ENCODE results near the gene CDC20B.

DNA sequence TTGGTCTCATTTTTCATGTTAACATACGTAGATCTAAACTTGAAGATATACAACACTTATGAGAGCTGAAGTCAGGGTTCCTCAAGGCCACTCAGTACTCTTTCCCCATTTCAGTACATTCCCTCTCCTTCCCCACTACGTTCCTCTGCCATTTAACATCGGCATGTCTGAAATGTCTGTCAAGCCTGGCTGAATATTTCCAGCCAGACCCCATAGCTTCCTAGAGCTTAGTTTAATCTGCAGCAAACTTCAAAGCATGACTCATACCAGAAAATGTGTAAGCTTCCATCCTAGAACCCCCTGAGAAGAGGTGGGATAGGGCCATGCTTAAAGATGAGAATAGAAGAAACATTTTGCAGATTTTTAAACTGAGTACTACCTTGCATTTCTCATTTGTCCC is 64.3 kb downstream of the CDC20B start:
- TF ChIP-seq CTCF (IDR thresholded peaks at IDR 0.05; ENCODE audit: poor library complexity, severe bottlenecking) (no peak), RAD21 (conservative IDR thresholded peaks at IDR 0.05) (no peak), EP300 (conservative IDR thresholded peaks at IDR 0.05; ENCODE audit: poor library complexity, severe bottlenecking) (no peak), MXI1 (conservative IDR thresholded peaks at IDR 0.05; ENCODE audit: poor library complexity, severe bottlenecking) (no peak), POLR2AphosphoS5 (IDR thresholded peaks at IDR 0.05) (no peak), EZH2 (IDR thresholded peaks at IDR 0.05; ENCODE audit: borderline replicate concordance, insufficient read depth, low read length, poor library complexity, severe bottlenecking) (no peak), TAF1 (IDR thresholded peaks at IDR 0.05; ENCODE audit: low read depth) (no peak), SMC3 (conservative IDR thresholded peaks at IDR 0.05; ENCODE audit: poor library complexity) (no peak)
